HG02678 (cell line): ENCODE measurements around the gene C15orf39.
"Not testable (repeated sequence)": the region's sequence is repeated elsewhere in the genome, so short reads cannot be mapped to it uniquely, and the experiment has no call there.

Source experiments
- ATAC-seq: cut with Tn5 transposase; IDR thresholded peaks from one replicate; pipeline ENCODE4 v1.9.1; 2021; ENCODE audit warnings: mild to moderate bottlenecking, moderate library complexity; ENCODE audit not compliant: unreplicated experiment

The C15orf39 gene

GRCh38 chr15:75258620-75259343 is 57.1 kb downstream of the C15orf39 start:
- ATAC-seq: not testable (repeated sequence)

DNA sequence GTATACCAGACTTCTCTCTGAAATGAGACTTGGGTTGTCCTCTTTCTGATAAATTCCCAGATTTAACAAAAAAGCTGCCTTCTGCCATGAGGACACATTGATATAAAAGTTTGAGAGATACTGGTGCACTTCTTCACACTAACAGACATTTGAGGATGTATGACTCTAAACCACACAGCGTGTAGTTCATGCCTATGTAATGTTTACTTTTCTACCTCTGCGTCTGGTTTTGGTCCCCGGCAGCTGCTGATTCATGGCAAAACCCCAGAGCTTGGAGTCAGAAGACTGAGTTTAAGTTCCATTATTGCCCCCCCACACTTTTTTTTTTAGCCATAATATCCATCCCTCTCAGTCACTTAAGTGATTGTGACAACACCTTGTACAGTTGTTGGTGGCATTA is 58.2 kb downstream of the C15orf39 start:
- not testable (repeated sequence) for ATAC-seq
